Activated T-cell treated with anti-CD3 and anti-CD28 coated beads for 1 hour (primary cell): ENCODE measurements around the gene DDX1.
"Not testable (repeated sequence)": the region's sequence is repeated elsewhere in the genome, so short reads cannot be mapped to it uniquely, and the experiment has no call there.

Experiments
- DNase-seq: peaks from one replicate; pipeline ENCODE4 v3.0.0-alpha.2; 2020; ENCODE audit warnings: low read depth

The DDX1 gene

GRCh38 chr2:15677141-15677843, 85.6 kb downstream of the DDX1 start:
- no peak for DNase-seq

- DNase-seq = no peak
Measured at GRCh38 chr2:15678346-15678745, 86.7 kb downstream of the DDX1 start.

- DNase-seq = no peak
Measured at GRCh38 chr2:15678909-15679308, 87.2 kb downstream of the DDX1 start.

DNA sequence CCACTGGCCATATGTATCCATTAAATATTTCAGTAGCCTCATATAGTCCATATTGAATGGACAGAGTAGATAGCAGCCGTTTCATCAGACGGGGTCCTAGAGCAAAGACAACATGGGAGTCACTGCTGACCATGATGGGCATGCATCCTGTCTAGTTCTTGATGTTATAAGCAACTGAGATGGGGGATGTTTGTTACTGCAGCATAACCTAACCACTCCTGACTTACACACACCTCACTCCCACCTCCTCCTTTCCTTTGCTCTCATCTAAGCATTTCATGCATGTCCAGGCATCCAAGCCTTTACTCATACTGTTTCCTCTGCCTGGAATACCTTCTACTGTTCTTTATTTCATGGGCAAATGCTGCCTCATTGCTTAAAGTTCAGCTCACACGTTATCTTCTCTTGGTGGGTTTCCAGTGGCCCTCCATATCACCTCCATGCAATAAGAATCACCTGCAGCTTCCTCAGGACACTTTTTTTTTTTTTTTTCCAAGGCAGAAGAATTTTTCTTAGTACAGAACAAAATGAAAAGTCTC, 87.8 kb downstream of the DDX1 start:
- DNase-seq = no peak

DNA sequence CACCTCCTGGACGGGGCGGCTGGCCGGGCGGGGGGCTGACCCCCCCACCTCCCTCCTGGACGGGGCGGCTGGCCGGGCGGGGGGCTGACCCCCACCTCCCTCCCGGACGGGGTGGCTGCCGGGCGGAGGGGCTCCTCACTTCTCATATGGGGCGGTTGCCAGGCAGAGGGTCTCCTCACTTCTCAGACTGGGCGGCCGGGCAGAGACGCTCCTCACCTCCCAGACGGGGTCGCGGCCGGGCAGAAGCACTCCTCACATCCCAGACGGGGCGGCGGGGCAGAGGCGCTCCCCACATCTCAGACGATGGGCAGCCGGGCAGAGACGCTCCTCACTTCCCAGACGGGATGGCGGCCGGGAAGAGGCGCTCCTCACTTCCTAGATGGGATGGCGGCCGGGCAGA, 88.5 kb downstream of the DDX1 start:
- not testable (repeated sequence) for DNase-seq
